ENCODE data around the gene DTNBP1.
A peak's percentile ranks its signal among the peaks of the same experiment; 100 is the strongest.

The DTNBP1 gene

DNA sequence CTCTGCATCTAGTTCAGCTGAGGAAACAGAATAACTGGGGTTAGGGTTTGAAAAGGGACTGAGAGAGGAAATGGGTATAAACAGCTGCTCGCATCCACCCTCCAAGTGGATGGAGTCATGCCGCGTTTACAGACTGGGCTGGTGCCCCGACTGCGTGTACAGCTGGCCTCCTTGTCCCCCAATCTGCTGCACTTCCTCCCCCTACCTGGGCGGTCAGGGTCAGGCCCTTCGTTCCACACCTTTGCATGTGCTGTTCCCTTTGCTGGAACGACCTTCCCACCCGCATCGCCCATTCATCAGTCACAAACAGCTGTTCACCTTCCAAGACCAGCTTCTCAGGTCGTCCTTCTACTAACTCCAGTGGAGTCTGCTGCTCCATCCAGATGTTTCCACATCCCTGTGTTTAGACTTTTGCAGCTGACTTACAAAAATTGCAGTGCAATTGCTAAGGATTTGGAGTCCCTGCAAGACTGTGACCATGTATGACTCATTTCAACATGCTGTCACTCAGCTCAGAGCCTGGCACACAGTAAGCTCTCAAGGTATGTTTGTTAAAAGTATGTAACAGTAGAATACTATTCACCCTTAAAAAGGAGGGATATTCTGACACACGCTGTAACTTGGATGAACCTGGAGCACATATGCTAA lies 129.3 kb downstream of the DTNBP1 start:
- FAIRE-seq (no peak), DNase-seq (ENCODE audit: insufficient read length, low spot score) (no peak)
- TF ChIP-seq, protein P1, sequence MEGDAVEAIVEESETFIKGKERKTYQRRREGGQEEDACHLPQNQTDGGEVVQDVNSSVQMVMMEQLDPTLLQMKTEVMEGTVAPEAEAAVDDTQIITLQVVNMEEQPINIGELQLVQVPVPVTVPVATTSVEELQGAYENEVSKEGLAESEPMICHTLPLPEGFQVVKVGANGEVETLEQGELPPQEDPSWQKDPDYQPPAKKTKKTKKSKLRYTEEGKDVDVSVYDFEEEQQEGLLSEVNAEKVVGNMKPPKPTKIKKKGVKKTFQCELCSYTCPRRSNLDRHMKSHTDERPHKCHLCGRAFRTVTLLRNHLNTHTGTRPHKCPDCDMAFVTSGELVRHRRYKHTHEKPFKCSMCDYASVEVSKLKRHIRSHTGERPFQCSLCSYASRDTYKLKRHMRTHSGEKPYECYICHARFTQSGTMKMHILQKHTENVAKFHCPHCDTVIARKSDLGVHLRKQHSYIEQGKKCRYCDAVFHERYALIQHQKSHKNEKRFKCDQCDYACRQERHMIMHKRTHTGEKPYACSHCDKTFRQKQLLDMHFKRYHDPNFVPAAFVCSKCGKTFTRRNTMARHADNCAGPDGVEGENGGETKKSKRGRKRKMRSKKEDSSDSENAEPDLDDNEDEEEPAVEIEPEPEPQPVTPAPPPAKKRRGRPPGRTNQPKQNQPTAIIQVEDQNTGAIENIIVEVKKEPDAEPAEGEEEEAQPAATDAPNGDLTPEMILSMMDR (IDR thresholded peaks at IDR 0.05; ENCODE audit: insufficient read depth, missing control alignments): no peak

DNA sequence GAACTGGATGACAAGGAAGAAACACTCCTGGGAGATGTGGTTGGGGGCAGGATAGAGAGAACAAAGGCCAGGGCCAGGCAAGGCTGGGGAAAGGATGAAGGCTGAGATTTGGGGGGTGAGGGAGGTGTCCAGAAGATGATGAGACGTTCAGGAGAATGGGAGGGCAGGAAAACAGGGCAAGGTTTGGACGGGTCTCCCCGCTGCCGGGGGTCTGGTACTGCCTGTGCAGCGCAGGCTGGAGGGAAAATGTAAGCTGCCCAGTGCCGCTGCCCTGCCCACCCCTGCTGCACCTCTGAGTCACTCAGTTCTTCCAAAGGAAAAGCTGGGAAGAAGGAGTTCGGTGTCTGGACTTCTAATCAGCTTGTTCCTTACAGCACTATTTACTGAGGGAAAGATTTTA lies 130.9 kb downstream of the DTNBP1 start:
- DNase-seq (ENCODE audit: insufficient read length, low spot score) (no peak), FAIRE-seq (no peak)
- TF ChIP-seq, protein P1 (IDR thresholded peaks at IDR 0.05; ENCODE audit: insufficient read depth, missing control alignments): no peak

DNA sequence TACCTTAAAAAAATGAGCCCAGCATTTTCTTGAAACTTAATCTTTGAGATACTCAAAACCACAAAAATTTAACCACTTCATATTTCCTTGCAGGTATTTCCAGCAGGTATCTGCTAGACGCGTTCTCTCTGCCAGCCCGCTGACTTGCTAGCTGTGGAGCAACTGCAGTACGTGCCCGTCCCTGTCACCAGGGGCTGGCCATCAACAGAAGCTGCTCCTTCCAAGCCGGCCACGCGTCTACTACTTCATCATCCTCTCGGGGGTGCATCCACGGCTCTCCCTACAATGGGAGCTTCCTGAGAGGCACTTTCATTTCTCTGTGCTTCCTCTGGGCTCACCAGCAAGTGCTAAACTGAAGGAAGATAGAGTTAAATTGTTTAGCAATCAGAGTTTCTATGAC lies 132.4 kb downstream of the DTNBP1 start:
- DNase-seq (ENCODE audit: insufficient read length, low spot score) (no peak), FAIRE-seq (no peak)
- TF ChIP-seq, protein P1 (IDR thresholded peaks at IDR 0.05; ENCODE audit: insufficient read depth, missing control alignments): no peak

DNA sequence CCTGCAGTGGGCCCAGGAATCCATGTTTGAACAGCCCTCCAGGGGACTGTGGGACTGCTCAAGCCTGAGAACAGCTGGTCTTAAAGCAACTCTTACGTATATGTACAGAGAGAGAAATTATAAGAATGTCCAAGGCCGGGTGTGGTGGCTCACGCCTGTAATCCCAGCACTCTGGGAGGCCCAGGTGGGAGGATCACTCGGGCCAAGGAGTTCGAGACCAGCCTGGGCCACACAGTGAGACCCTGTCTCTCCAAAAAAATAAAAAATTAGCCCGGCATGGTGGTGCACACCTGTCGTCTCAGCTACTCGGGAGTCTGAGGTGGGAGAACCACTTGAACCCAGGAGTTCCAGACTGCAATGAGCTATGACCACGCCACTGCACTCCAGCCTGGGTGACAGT lies 134.0 kb downstream of the DTNBP1 start:
- DNase-seq (ENCODE audit: insufficient read length, low spot score): no peak
- TF ChIP-seq, protein P1 (IDR thresholded peaks at IDR 0.05; ENCODE audit: insufficient read depth, missing control alignments): no peak
- no peak for FAIRE-seq

DNA sequence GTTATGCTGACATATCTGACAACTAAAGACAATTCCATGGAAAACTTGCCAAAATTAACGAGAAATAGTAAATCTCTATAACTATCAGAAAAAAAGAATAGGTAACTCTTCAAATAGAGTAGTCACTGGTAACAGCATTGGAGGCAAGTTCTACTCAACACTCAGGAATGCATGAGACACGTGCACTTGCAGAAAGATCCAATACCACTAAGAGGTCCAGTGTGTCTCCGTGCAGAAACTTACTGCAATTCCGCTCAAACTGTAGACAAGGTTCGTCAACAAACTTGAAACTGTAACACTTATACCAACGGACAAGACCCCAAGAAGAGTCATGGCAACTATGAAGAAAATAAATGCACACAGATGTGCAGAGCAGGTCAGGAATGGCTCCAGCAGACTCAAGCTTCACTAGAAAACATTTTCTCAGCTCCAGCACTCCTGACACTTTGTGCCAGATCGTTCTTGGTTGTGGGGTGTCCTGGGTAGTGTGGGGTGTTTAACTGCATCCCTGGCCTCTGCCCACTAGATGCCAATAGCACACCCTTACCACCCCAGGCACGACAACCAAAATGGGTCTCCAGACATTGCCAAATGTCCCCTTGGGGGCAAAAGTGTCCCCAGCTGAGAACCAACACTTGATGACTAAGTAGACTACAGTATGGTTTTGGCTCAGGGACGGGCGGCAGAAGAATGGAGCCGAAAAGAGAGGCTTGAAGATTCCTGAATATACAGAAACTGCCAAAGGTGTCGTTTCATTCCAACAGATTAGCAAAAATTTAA lies 134.8 kb downstream of the DTNBP1 start:
- DNase-seq (ENCODE audit: insufficient read length, low spot score) (peak; percentile 9), FAIRE-seq (no peak)
- TF ChIP-seq, protein P1 (IDR thresholded peaks at IDR 0.05; ENCODE audit: insufficient read depth, missing control alignments): no peak

DNA sequence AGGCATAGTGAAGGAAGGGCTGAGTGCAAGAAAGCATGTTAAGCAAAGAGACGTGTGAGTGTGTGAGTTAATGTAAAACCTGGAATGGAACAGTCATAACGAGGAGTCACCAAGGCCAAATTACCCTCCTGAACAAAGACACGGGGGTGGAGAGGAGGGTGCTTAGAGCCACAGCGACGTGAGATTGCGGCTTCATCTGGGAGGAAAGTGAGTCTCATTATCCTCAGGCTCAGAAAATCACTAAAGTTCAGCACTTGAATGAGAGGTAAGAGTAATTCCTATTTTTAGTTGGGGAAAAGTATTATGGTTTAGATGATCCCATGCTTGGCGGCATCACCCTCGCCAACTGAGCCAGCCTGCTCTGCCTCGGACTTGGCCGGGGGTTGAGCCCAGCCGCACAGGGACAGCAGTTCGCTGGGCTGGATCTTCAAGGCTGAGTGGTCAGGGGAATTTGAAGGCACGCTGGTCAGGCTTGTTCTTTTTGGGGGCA lies 136.6 kb downstream of the DTNBP1 start:
- FAIRE-seq: no peak
- TF ChIP-seq, protein P1 (IDR thresholded peaks at IDR 0.05; ENCODE audit: insufficient read depth, missing control alignments): no peak
- no peak for DNase-seq (ENCODE audit: insufficient read length, low spot score)

Data from D721Med (cell line).